Stomach (tissue), 4 donors: ENCODE measurements around the gene SNX9.

Source experiments
- EP300 ChIP-seq: sonication (generic); formaldehyde crosslinking; IDR thresholded peaks from one replicate; pipeline ENCODE4 v1.6.1; 2017; ENCODE audit warnings: antibody characterized with exemption
- POLR2A ChIP-seq, 4 donors: fragments of 450-650 bp; IDR thresholded peaks; one replicate each; pipeline ENCODE4 v1.6.1; 2016; ENCODE audit warnings: antibody characterized with exemption in 4 of 4, control low read depth in 2 of 4, mild to moderate bottlenecking in 1 of 4, moderate library complexity in 1 of 4
- TF ChIP-seq, protein P1 (sequence below), 7 experiments: fragments of 450-650 bp in 4 of 7; fragments of 200-600 bp in 3 of 7; sonication (generic) in 3 of 7; IDR thresholded peaks; one replicate each; pipeline ENCODE4 v1.5.1; 2016 to 2019; ENCODE audit warnings: antibody characterized with exemption in 7 of 7, control low read depth in 2 of 7, mild to moderate bottlenecking in 1 of 7

GRCh38 chr6:157822245-157823000, 623 bp upstream of the SNX9 start:
- TF ChIP-seq POLR2A (IDR thresholded peaks at IDR 0.05) (no peak), EP300 (no peak)
- TF ChIP-seq, protein P1, sequence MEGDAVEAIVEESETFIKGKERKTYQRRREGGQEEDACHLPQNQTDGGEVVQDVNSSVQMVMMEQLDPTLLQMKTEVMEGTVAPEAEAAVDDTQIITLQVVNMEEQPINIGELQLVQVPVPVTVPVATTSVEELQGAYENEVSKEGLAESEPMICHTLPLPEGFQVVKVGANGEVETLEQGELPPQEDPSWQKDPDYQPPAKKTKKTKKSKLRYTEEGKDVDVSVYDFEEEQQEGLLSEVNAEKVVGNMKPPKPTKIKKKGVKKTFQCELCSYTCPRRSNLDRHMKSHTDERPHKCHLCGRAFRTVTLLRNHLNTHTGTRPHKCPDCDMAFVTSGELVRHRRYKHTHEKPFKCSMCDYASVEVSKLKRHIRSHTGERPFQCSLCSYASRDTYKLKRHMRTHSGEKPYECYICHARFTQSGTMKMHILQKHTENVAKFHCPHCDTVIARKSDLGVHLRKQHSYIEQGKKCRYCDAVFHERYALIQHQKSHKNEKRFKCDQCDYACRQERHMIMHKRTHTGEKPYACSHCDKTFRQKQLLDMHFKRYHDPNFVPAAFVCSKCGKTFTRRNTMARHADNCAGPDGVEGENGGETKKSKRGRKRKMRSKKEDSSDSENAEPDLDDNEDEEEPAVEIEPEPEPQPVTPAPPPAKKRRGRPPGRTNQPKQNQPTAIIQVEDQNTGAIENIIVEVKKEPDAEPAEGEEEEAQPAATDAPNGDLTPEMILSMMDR (IDR thresholded peaks at IDR 0.05) = no peak
